A204.1 (cell line): Measurements from ENCODE around the gene CAND2.

ENCODE experiments used
- FAIRE-seq: peaks from 2 replicates; lab custom pipeline; 2012; peaks lifted over from hg19 to GRCh38; lab: Jason Lieb, UNC

CAND2 gene

GRCh38 chr3:12807601-12808359, 11.3 kb downstream of the CAND2 start:
- no peak for FAIRE-seq

- no peak for FAIRE-seq
These were observed 12.1 kb downstream of the CAND2 start for GRCh38 chr3:12808587-12808986.

- FAIRE-seq, result no peak
These were observed 12.5 kb downstream of the CAND2 start for GRCh38 chr3:12809001-12809400.

- no peak for FAIRE-seq
These were observed 13.0 kb downstream of the CAND2 start for GRCh38 chr3:12809435-12809834.

GRCh38 chr3:12810013-12810780, 13.7 kb downstream of the CAND2 start:
- FAIRE-seq, result no peak

GRCh38 chr3:12810961-12811360, 14.5 kb downstream of the CAND2 start:
- no peak for FAIRE-seq

GRCh38 chr3:12812812-12813211, 16.3 kb downstream of the CAND2 start:
- FAIRE-seq, result no peak

GRCh38 chr3:12813967-12814366, 17.5 kb downstream of the CAND2 start:
- no peak for FAIRE-seq

- no peak for FAIRE-seq
These were observed 18.6 kb downstream of the CAND2 start for GRCh38 chr3:12815078-12815477.

- no peak for FAIRE-seq
These were observed 19.2 kb downstream of the CAND2 start for GRCh38 chr3:12815719-12816118.

GRCh38 chr3:12816521-12817342, 20.3 kb downstream of the CAND2 start:
- FAIRE-seq, result no peak

GRCh38 chr3:12817343-12817710, 20.8 kb downstream of the CAND2 start:
- FAIRE-seq, result no peak

GRCh38 chr3:12818273-12818672, 21.8 kb downstream of the CAND2 start:
- FAIRE-seq, result no peak

- FAIRE-seq, result no peak
These were observed 22.3 kb downstream of the CAND2 start for GRCh38 chr3:12818773-12819172.

GRCh38 chr3:12822725-12823373, 26.4 kb downstream of the CAND2 start:
- peak; percentile 89 for FAIRE-seq

- FAIRE-seq, result no peak
These were observed 27.8 kb downstream of the CAND2 start for GRCh38 chr3:12824299-12824698.

GRCh38 chr3:12825156-12825555, 28.7 kb downstream of the CAND2 start:
- FAIRE-seq, result no peak

- FAIRE-seq, result no peak
These were observed 32.3 kb downstream of the CAND2 start for GRCh38 chr3:12828751-12829150.

GRCh38 chr3:12829404-12829803, 32.9 kb downstream of the CAND2 start:
- no peak for FAIRE-seq

GRCh38 chr3:12829886-12830784, 33.7 kb downstream of the CAND2 start:
- FAIRE-seq, result no peak

GRCh38 chr3:12830785-12831156, 34.3 kb downstream of the CAND2 start:
- no peak for FAIRE-seq
